Coronary artery (tissue), 2 donors: ENCODE results near the gene SEMA7A.
"Not testable (repeated sequence)": the region's sequence is repeated elsewhere in the genome, so short reads cannot be mapped to it uniquely, and the experiment has no call there.

ENCODE experiments used
- DNase-seq: peaks from one replicate; pipeline ENCODE4 v3.0.0-alpha.2; 2017; ENCODE audit warnings: low spot score
- H3K27ac ChIP-seq, 2 donors: fragments of 200-600 bp; sonication (generic); one replicate each; pipeline ENCODE4 v1.5.1; 2016 to 2019
- H3K4me3 ChIP-seq: fragments of 200-600 bp; sonication (generic); 2 replicates; pipeline ENCODE4 v1.5.1; 2016; ENCODE audit warnings: mild to moderate bottlenecking, moderate library complexity
- CTCF ChIP-seq: fragments of 200-600 bp; sonication (generic); IDR thresholded peaks from one replicate; pipeline ENCODE4 v1.5.1; 2019; ENCODE audit warnings: antibody characterized with exemption

SEMA7A gene

GRCh38 chr15:74458473-74458872, 24.7 kb upstream of the SEMA7A start:
- TF ChIP-seq CTCF, result no peak
- DNase-seq, result no peak

GRCh38 chr15:74457036-74457435, 23.3 kb upstream of the SEMA7A start:
- H3K4me3 ChIP-seq, DNase-seq, H3K27ac ChIP-seq: not testable (repeated sequence)

More at GRCh38 chr15:74458473-74458872, 24.7 kb upstream of the SEMA7A start:
- no peak overlapping the region for H3K4me3 ChIP-seq
- no peak overlapping the region for H3K27ac ChIP-seq

- Histone ChIP-seq H3K4me3 (no peak overlapping the region), H3K27ac (no peak overlapping the region)
- no peak for TF ChIP-seq CTCF
- DNase-seq, result no peak
These were observed 21.2 kb upstream of the SEMA7A start for GRCh38 chr15:74454764-74455500.

GRCh38 chr15:74453925-74454763, 20.4 kb upstream of the SEMA7A start:
- Histone ChIP-seq H3K4me3 (no peak overlapping the region), H3K27ac (no peak overlapping the region)
- DNase-seq, result no peak
- TF ChIP-seq CTCF, result no peak

GRCh38 chr15:74451861-74452835, 18.4 kb upstream of the SEMA7A start:
- TF ChIP-seq CTCF, result no peak
- Histone ChIP-seq H3K4me3 (no peak overlapping the region), H3K27ac (no peak overlapping the region)
- DNase-seq, result no peak

GRCh38 chr15:74451322-74451721, 17.6 kb upstream of the SEMA7A start:
- H3K27ac ChIP-seq, result no peak overlapping the region
- no peak for DNase-seq
- no peak overlapping the region for H3K4me3 ChIP-seq
- no peak for TF ChIP-seq CTCF
